WERI-Rb-1 (cell line): ENCODE results near the gene ZNF132.
A peak's percentile ranks its signal among the peaks of the same experiment; 100 is the strongest.
"Not testable (repeated sequence)": the region's sequence is repeated elsewhere in the genome, so short reads cannot be mapped to it uniquely, and the experiment has no call there.

ENCODE experiments used
- DNase-seq: peaks from one replicate; pipeline ENCODE4 v3.0.0-alpha.2; 2020
- H3K27ac ChIP-seq: fragments of 250-450 bp; sonication (Bioruptor Pico); 2 replicates; pipeline ENCODE4 v1.5.1; 2020; ENCODE audit warnings: mild to moderate bottlenecking, moderate library complexity
- H3K27me3 ChIP-seq: fragments of 250-450 bp; sonication (Bioruptor Pico); 2 replicates; pipeline ENCODE4 v1.5.1; 2021; ENCODE audit warnings: mild to moderate bottlenecking, low read depth, moderate library complexity; ENCODE audit not compliant: insufficient read depth, severe bottlenecking
- H3K36me3 ChIP-seq: fragments of 250-450 bp; sonication (Bioruptor Pico); 2 replicates; pipeline ENCODE4 v1.5.1; 2020; ENCODE audit warnings: mild to moderate bottlenecking, moderate library complexity
- H3K4me3 ChIP-seq: 2 replicates; pipeline ENCODE4 v1.5.1; 2011; ENCODE audit warnings: low read depth, mild to moderate bottlenecking, control low read depth, low read length
- H3K9me3 ChIP-seq: fragments of 250-450 bp; sonication (Bioruptor Pico); 2 replicates; pipeline ENCODE4 v1.5.1; 2021; ENCODE audit warnings: mild to moderate bottlenecking, moderate library complexity; ENCODE audit not compliant: severe bottlenecking
- CTCF ChIP-seq: IDR thresholded peaks from 2 replicates; pipeline ENCODE4 v1.5.1; 2011; ENCODE audit warnings: low read depth, mild to moderate bottlenecking, control low read depth, inconsistent platforms, low read length

Gene ZNF132

GRCh38 chr19:58475714-58476497, 36.0 kb upstream of the ZNF132 start, which contains the start of gene ZNF446:
TSS of gene ZNF446 (plus strand) at chr19:58476352. CDS start at chr19:58477219, 867 bp downstream.
- DNase-seq = peak; percentile 95
- Histone ChIP-seq H3K36me3 (peaks cover 35% of the 10 kb centered on the region), H3K9me3 (no peaks in the 10 kb centered on the region), H3K4me3 (peak within 1 kb of the TSS; percentile 70), H3K27ac (peak within 1 kb of the TSS; percentile 90), H3K27me3 (no peaks in the 10 kb centered on the region)
- TF ChIP-seq CTCF = no peak

GRCh38 chr19:58474997-58475713, 35.2 kb upstream of the ZNF132 start:
- Histone ChIP-seq H3K9me3 (no peaks in the 10 kb centered on the region), H3K27me3 (no peaks in the 10 kb centered on the region), H3K36me3 (peaks cover 34% of the 10 kb centered on the region), H3K4me3 (peak overlapping the region; percentile 70), H3K27ac (peak overlapping the region; percentile 90)
- no peak for DNase-seq
- no peak for TF ChIP-seq CTCF

- Histone ChIP-seq H3K9me3 (no peaks in the 10 kb centered on the region), H3K4me3 (no peak overlapping the region), H3K27me3 (no peaks in the 10 kb centered on the region), H3K27ac (no peak overlapping the region), H3K36me3 (peaks cover 34% of the 10 kb centered on the region)
- TF ChIP-seq CTCF = no peak
- DNase-seq = no peak
Observed at GRCh38 chr19:58474291-58474996, 34.5 kb upstream of the ZNF132 start.

GRCh38 chr19:58473775-58474174, 33.8 kb upstream of the ZNF132 start:
- Histone ChIP-seq H3K36me3 (peaks cover 34% of the 10 kb centered on the region), H3K27ac (no peak overlapping the region), H3K9me3 (no peaks in the 10 kb centered on the region), H3K27me3 (no peaks in the 10 kb centered on the region), H3K4me3 (no peak overlapping the region)
- TF ChIP-seq CTCF = no peak
- no peak for DNase-seq

GRCh38 chr19:58471736-58472135, 31.8 kb upstream of the ZNF132 start:
- TF ChIP-seq CTCF = no peak
- no peak for DNase-seq
- Histone ChIP-seq H3K4me3 (no peak overlapping the region), H3K9me3 (no peaks in the 10 kb centered on the region), H3K36me3 (peaks cover 27% of the 10 kb centered on the region), H3K27ac (no peak overlapping the region), H3K27me3 (no peaks in the 10 kb centered on the region)

- H3K36me3 ChIP-seq = peaks cover 27% of the 10 kb centered on the region
- H3K27me3 ChIP-seq, DNase-seq, H3K27ac ChIP-seq, H3K9me3 ChIP-seq, H3K4me3 ChIP-seq: not testable (repeated sequence)
Observed at GRCh38 chr19:58470837-58471543, 31.0 kb upstream of the ZNF132 start.
